NCI-H1092 treated with DMSO at 0.1 percent for 48 hours (cell line): Measurements from ENCODE around the gene UBE2F.
"Not testable (repeated sequence)": the region's sequence is repeated elsewhere in the genome, so short reads cannot be mapped to it uniquely, and the experiment has no call there.

Experiments used
- DNase-seq: peaks from one replicate; lab custom pipeline; 2025; lab: John Stamatoyannopoulos, UW

UBE2F gene

GRCh38 chr2:237980087-237980486 lies 13.3 kb downstream of the UBE2F start:
- no peak for DNase-seq

GRCh38 chr2:237980751-237981150 lies 13.9 kb downstream of the UBE2F start:
- DNase-seq, result no peak

- not testable (repeated sequence) for DNase-seq
These were observed 14.8 kb downstream of the UBE2F start for GRCh38 chr2:237981621-237982020.

- no peak for DNase-seq
These were observed 15.4 kb downstream of the UBE2F start for GRCh38 chr2:237982039-237982725.

- no peak for DNase-seq
These were observed 17.1 kb downstream of the UBE2F start for GRCh38 chr2:237983922-237984321.

GRCh38 chr2:237987268-237987667 lies 20.5 kb downstream of the UBE2F start:
- no peak for DNase-seq

- DNase-seq, result no peak
These were observed 26.9 kb downstream of the UBE2F start for GRCh38 chr2:237993701-237994100.

GRCh38 chr2:237995036-237995435 lies 28.2 kb downstream of the UBE2F start:
- no peak for DNase-seq

GRCh38 chr2:237996021-237996593 lies 29.3 kb downstream of the UBE2F start:
- peak; percentile 76 for DNase-seq

- no peak for DNase-seq
These were observed 30.7 kb downstream of the UBE2F start for GRCh38 chr2:237997521-237997920.

GRCh38 chr2:237998530-237998929 lies 31.7 kb downstream of the UBE2F start:
- no peak for DNase-seq

- no peak for DNase-seq
These were observed 36.6 kb downstream of the UBE2F start for GRCh38 chr2:238003234-238004031.

GRCh38 chr2:238004077-238004830 lies 37.4 kb downstream of the UBE2F start:
- no peak for DNase-seq

- DNase-seq, result no peak
These were observed 38.7 kb downstream of the UBE2F start for GRCh38 chr2:238005528-238005927.

- DNase-seq, result no peak
These were observed 39.7 kb downstream of the UBE2F start for GRCh38 chr2:238006510-238006909.

- DNase-seq, result no peak
These were observed 41.1 kb downstream of the UBE2F start for GRCh38 chr2:238007924-238008323.

- DNase-seq, result no peak
These were observed 42.7 kb downstream of the UBE2F start for GRCh38 chr2:238009563-238009962.

- DNase-seq, result no peak
These were observed 43.8 kb downstream of the UBE2F start for GRCh38 chr2:238010572-238010971.

GRCh38 chr2:238013806-238014205 lies 47.0 kb downstream of the UBE2F start:
- no peak for DNase-seq

GRCh38 chr2:238015705-238016104 lies 48.9 kb downstream of the UBE2F start:
- DNase-seq, result no peak

- peak; percentile 9 for DNase-seq
These were observed 49.7 kb downstream of the UBE2F start for GRCh38 chr2:238016526-238016925.

- DNase-seq, result no peak
These were observed 53.1 kb downstream of the UBE2F start for GRCh38 chr2:238019962-238020361.
